GM19035 (cell line): ENCODE data around the gene NUDT16L1.

Experiments
- ATAC-seq: cut with Tn5 transposase; IDR thresholded peaks from one replicate; pipeline ENCODE4 v1.9.1; 2021; ENCODE audit not compliant: unreplicated experiment

Gene NUDT16L1

DNA sequence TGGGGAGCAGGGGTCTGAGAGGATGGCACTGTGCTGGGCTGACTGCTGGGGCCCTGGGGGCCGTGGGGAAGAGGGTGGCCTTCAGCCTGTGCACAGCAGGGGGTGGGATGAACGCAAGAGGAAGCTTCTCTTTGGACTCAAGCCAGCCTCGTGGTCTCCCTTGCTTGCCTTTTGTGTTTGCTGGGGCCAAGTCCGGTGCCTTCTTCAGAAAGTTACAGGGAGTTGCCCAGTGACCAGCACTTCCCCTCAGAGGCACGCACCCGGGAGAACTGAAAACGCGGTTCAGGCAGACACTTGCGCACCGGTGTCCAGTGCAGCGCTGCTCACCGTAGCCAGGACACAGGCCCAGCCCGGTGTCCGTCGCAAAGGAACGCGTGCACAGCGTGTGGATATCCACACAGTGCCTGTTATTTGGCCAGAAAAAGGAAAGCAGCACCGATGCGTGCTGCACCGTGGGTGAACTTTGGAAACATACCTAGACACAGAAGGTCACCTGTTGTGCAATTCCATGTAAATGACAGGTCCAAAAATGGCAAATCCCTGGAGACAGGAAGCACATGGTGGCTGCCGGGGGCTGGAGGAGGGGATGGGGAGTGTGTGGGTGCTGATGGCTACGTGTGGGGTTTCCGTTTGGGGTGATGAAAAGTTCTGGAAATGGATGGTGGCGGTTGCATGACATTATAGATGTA lies 29.4 kb upstream of the NUDT16L1 start:
- ATAC-seq, result no peak

DNA sequence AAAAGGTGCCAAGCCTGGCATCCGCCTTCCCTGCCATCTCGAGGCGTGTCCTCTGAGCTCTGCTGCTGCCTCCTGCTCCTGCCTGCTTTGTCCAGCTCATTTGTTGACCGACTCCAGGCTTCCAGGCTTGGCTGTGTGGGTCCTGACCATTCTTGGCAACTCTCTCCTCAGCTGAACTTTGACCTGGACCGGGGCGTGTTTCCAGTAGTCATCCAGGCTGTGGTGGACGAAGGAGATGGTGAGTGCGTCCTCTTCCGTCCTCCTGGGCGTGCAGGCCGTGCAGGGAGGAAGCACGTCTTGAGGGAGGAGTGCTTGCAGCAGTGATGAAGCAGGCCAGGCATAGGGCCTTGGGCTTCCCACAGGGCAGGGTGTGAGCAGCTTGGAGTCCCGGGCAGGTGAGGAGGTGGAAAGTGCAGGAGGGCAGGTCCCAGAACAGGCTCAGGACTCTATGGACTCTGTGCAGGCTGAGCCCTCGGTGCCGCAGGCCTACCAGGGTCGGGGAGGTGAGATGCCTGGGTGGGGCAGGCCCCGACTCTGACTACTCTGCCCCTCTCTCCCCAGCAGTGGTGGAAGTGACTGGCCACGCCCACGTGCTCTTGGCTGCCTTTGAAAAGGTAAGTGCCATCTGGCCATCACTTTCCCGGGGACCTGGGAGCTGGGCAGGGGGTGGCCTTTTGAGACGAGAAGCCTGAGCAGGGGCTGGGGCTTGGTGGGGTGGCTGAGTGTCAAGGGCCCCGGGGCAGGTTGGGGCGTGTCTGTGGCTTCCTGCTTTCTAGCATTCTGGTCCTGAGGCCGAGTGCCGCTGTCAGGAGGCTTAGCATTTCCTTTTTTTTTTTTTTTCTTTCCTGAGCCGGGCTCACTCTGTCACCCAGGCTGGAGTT lies 28.6 kb upstream of the NUDT16L1 start:
- no peak for ATAC-seq

DNA sequence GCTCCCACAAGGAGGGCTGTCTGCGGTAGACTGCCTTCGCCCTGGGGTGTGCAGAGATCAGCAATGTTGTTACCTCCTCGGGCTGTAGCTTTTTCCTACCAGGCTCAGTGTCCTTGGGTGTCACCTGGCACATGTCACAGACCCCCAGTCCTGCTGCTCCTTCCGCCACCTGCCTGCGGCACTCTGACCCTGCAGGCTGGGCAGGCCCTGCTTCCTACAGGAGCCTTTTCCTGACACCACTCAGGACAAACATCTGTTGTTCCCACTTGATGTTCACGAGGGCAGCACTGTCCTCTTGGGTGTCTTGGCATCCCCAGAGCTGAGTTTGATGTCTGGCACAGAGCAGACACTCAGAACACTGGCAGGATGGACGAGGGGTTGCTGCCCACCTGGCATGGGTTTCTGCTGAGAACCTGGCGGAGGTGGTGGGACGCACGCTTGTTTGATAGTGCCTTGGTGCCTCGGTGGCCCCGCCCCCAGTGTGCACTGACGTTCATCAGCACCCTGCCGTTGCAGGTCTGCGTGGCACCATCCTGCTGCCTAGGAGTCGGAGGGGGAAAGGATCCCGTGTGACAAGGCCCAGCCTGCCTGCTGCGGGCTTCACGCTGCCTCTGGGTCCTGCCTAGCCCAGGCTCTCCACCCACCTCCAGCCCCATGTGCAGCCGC lies 26.7 kb upstream of the NUDT16L1 start:
- no peak for ATAC-seq

DNA sequence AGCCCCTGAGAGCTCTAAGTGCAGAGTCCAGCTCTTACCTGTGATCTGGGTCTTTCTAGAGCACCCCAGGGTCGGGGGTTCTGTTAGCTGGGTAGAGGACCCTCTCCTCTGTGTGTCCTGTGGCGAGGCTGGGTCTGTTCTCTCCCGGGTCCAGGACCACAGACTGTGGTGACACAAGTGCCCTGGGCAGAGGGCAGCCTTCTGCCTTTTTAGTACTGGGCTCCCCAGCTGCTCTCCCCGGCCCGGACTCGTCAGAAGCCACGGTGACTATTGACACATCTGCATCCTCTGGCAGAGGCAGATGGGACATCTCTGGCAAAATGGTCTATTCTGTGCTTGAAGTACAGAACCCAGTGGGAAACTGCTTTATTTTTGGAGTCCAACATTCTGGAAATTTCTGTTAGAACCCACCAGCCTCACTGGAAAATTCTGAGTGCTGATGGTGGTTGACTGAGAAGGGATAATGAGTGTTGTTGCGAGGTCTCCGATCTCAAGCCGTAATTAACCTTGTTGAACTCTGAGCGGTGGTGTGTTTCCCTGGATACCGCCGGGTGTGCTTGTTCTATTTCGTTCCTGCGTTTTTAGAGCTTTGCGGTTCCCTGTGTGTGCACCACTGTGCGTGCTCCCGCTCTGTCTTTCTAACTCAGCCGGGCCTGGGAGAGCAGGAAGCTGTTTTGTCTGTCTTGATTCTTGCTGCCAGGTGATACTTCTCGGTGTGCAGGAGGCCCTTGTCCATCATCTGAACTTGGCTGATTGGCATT lies 26.0 kb upstream of the NUDT16L1 start:
- ATAC-seq, result no peak

DNA sequence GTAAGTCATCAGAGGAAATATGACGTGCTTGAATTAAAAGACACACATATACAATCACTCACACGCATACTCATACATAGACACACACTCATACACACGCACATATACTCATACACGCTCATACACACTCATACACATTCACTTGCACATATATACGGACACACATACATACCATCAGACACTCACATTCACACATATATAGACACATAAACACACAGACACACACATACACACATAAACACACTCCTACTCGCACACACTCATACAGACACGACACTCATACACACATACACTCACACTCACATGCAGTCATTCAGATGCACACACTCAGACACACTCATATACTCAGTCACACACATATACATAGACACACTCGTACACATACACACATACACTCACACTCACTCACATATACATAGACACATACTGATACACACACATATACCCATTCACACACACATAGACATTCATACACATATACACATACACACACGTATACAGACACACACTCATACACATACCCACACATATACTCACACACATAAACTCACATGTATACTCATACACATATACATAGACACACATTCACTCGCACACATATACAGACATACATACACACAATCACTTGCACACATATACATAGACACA lies 24.9 kb upstream of the NUDT16L1 start:
- no peak for ATAC-seq

DNA sequence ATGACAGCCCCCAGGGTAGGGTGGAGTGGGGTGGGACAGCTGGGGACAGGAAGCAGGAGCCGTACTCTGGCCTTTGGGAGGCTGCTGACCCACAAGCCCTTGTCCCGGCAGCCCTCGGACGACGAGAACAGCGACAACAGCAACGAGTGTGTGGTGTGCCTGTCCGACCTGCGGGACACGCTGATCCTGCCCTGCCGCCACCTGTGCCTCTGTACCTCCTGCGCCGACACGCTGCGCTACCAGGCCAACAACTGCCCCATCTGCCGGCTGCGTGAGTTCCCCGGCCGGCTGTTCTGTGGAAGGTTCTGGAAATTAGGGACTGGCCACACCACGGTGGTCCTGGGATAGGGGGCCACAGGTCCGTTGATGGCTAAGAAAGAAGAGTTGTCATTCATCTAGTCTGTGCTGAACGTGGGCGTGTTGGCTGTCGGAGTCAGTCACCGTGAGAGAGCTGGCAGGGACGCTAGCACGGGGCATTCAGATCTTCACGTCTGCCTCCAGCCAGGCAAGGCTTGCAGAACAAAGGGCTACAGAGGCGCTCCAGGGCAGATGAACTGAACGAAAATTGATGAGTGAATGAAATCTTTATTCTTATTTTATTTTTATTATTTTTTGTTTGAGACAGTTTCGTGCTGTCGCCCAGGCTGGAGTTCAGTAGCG lies 19.8 kb upstream of the NUDT16L1 start:
- ATAC-seq, result no peak

DNA sequence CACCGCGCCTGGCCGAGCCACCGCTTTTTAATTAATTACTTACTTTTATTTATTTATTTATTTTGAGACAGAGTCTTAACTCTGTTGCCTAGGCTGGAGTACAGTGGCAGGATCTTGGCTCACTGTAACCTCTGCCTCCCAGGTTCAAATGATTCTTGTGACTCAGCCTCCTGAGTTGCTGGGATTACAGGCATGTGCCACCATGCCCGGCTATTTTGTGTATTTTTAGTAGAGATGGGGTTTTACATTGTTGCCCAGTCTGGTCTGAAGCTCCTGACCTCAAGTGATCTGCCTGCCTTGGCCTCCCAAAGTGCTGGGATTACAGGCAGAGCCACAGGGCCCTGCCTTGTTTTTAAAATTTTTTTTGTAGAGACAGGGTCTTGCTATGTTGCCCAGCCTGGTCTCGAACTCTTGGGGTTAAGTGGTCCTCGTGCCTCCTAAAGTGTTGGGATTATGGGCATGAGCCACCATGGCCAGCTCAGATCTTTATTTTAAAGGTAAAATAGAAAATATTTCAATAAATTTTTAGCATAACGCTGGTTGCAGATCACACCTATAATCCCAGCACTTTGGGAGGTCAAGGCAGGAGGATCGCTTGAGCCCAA lies 18.3 kb upstream of the NUDT16L1 start:
- no peak for ATAC-seq

DNA sequence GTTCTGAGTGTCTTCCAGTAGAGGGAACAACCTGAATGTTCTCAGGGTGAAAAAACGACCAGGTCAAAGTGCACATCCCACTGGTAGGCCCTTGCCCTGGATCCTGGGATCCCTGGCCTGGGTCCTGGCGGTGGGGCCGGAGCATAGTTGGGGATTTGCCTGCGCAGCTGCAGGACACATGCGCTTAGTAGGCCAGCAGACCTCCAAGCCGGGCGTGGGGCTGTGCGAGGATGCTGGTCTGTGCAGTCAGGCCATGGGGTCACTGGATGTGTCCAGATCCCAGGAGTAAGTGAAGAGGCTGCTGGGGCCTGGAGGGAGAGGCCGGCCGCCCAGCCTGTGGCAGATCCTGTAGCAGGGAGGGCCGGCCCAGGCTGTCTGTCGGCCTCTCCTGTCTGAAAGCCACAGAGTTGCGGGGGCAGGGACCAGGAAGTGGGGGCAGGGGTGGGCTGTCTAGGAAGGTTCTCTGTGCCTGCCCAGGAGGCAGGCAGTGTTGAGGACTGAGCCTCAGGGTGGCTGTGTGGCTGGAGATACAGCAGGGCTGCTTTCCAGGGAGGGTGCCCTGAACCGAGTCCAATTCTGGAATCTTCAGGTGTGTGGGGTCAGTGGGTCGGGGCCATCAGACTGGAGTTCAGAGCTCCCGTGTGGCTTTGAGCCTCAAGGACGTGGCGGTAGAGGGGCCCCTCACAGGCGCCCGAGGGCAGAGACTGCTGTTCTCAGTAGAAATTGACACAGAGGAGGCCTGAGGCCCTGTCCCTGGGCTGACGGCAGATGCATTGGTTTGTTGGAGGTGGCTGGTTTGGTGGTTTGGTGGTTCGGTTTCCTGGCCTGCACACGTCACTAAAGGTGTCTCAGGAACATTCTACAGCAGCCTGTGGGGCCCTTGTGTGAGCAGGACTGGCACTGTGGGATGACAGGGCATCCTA lies 17.2 kb upstream of the NUDT16L1 start:
- ATAC-seq, result no peak

DNA sequence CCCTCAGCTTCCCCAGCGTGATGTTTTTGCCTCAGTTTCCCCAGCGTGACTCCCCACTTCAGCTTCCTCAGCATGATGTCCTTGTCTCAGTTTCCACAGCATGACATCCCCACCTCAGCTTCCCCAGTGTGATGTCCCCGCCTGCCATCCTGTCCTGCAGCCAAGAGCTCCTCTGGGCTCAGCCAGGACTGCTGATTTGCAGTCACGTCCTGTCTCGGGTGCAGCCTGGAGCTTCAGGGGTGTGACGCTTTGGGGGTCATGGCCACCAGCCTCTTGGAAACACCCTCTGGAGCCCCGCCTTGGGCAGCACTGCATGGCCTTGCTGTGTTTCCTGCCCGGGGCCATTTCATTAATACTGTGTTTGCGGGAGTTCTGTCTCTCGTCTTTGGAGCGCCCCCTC lies 16.5 kb upstream of the NUDT16L1 start:
- ATAC-seq, result no peak

DNA sequence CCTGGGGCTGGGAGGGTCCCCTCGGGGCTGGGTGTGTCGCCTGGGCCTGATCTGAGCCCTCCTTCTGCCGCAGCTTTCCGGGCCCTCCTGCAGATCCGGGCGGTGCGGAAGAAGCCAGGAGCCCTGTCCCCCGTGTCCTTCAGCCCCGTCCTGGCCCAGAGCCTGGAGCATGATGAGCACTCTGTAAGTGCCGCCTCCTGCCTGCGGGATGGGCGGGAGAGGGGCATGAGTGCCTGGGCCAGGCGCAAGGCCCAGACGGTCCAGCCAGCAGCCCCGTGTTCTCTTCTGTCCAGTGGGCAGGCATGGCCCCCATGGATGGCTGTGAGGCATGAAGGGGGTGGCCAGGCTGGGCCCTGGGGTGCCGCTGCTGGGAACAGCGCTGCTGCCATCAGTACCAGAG lies 16.0 kb upstream of the NUDT16L1 start:
- no peak for ATAC-seq

DNA sequence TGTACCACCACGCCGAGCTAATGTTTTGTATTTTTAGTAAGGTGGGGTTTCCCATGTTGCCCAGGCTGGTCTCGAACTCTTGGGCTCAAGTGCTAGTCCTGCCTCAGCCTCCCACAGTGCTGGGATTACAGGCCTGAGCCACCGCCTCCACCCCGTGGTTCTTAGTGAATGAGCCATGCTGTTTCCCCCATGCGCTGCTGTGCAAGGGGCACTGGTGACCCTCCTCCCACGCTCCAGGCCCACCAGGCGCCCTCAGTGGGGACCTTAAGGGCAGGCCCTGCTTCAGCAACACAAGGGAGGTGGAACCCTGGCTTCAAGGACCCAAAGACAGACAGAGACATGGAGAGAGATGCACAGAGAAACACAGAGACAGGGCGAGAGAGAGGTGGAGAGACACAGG lies 15.4 kb upstream of the NUDT16L1 start:
- ATAC-seq, result no peak

DNA sequence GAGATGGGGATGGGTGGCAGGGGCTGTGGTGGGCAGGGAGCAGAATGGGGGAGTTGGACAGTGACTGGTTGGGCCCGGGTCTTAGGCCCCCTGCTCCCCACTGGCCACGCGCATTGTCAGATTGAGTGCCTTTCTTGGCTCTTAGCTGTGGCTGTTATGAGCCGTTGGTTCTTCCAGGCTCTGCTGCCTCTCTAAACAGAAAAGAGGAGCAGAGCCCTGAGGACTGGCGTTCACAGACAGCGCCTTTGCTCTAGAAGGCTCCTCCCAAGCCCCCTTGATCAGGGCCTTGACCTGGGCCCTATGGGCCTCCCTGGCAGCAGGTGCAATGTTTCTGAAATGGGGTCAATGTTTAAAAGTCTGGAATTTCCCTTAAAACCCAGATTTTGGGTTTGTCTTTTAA lies 14.8 kb upstream of the NUDT16L1 start:
- no peak for ATAC-seq

DNA sequence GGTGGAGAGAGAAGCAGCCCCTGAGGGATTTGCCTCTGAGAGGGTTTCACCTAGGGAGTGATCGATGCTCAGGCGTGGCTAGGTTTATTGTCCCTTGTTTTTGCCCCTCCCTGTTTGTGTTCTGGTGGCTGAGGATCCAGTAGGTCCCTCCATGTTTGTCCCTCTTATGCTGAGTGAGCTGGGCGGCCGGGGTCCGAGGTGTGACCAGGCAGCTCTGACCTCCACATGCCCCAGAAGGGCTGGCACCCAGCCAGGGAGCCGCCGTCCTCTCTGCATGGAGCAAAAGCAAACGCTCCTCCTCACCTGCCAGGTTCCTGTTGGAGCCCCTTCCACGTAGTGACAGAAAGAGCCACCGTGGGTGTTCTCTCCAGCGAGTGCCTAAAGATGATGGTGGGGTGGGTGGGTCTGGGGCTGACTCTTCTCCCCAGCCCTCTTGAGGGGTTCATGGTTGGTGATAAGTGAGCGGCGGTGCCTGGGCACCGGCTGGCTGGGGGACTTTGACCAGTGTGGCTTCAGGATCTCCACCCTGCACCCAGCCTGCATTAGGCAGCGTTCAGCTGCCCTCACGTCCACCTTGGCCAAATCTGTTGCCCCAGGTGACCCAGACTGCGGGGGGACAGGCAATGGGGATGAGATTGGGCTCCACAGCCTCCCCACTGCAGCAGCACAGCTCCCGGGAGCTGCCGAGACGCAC lies 14.1 kb upstream of the NUDT16L1 start:
- no peak for ATAC-seq

DNA sequence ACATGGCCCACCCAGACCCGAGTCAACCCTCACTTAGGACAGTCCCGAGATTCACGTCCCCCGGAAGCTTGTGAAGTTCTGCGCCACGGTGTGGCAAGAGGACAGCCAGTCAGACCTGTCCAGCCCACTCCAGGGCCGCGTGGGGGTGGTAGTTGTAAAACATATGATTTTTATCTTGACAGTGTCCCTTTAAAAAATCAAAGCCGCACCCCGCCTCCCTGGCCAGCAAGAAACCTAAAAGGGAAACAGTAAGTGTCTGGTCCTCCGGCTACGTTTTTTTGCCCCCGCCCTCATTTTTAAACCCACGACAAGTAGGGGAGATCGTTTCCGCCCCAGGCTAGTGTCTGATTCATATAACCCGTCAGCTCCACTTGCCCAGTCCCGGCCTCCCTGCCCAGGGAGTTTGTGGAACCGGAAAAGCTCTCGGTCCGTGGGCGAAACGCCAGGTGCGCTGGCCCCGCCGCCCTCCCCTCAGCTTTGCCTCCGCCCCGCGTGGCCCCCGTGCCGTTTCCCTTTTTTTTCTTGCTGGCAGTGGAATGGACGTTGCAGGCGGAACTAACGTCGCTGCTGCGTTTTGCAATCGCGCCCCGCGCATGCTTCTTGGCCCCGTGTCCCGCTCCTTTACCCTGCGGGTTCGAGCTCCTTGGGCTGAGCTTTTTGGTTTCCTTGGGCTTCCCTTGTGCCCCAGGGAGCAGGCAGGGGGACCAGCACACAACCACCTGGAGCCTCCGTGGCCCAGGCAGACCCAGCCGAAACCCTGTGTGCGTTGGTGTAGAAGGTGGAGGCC lies 13.3 kb upstream of the NUDT16L1 start:
- ATAC-seq, result no peak

DNA sequence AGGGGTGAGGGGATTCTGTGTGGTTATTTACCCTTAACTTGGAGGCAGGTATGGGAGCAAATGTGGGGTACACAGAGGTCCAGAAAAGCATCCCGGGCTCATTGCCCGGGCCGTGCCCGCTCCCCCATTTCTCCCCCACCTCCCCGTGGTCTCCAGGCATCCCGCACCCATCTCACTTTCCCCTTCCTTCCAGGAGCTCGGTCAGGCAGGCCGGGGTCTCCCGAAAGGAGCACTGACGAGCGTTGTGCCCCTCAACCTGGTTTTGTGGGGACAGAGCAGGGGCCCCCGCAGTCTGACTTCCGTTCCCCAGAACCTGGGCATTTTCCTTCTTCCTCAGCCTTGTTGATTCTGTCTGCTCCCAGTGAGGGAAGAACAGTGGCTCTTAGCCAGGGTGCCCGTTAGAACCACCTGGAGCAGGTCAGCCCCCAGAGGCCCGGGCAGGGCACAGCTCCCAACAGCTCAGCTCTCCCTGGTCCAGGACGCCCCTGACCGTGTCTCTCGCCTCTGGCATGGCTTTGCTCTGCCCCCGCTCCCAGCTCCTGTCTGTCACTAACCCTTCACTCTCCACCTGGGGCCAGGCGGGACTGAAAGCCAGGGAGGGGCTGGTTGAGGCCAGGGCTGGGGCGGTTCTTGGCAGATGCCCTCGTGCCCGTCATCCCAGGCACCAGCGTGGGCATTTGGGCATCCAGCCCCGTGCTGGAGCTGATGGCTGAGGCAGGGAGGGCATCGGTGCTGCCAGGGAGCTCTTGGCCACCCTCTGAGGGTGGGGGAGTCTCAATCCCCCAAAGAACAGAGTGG lies 12.5 kb upstream of the NUDT16L1 start:
- ATAC-seq, result no peak

DNA sequence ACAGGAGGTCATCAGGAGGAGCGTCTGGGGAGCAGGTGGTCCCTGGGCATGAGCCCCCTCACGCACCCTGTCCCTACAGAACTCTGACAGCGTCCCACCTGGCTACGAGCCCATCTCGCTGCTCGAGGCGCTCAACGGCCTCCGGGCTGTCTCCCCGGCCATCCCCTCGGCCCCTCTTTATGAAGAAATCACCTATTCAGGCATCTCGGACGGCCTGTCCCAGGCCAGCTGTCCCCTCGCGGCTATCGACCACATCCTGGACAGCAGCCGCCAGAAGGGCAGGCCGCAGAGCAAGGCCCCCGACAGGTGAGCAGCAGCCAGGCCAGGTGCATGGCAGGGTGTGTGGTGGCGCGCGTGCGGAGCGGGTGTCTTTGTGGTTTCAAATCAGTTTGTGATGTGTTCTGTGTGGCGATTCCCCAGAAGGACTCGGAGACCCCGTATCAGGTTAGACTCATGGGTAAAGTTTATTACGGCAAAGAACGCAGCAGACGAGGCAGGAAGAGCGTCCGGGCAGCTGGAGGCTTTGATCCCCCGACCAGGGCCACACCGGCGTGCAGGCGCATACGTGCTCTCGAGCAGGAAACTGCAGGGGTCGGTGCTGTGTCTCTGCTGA lies 11.8 kb upstream of the NUDT16L1 start:
- no peak for ATAC-seq
